NB4 (cell line): ENCODE data around the gene MYO1D.
"Not testable (repeated sequence)": the region's sequence is repeated elsewhere in the genome, so short reads cannot be mapped to it uniquely, and the experiment has no call there.

Source experiments
- POLR2A ChIP-seq: IDR thresholded peaks from 2 replicates; pipeline ENCODE4 v1.6.1; 2011; ENCODE audit warnings: mild to moderate bottlenecking; ENCODE audit not compliant: insufficient read length; ENCODE audit errors: extremely low read depth
- TF ChIP-seq, protein P1 (sequence below): IDR thresholded peaks from one replicate; pipeline ENCODE4 v1.5.1; 2012; ENCODE audit warnings: low read depth, low read length
- TF ChIP-seq, protein P2 (sequence below): IDR thresholded peaks from 2 replicates; pipeline ENCODE4 v1.6.1; 2011; ENCODE audit warnings: low read depth, low read length

DNA sequence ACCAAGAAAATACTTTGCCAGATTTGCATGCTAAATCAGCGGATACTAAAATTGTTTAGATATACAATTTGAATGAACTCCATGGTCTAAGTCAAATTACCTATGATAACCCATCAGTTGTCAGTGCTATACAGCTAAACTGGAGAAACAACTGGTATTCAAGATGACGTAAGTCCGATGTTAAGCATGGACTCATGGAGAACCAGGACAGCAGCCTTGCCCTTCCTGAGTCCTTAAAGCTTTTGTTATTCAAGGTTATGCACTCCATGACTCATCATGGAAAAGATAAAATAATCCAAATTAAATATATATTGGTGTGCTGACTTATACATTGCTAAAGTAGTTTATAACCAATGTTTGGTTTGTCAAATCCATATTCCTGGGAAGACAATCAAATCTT lies 47.0 kb upstream of the MYO1D start:
- TF ChIP-seq, protein P1, sequence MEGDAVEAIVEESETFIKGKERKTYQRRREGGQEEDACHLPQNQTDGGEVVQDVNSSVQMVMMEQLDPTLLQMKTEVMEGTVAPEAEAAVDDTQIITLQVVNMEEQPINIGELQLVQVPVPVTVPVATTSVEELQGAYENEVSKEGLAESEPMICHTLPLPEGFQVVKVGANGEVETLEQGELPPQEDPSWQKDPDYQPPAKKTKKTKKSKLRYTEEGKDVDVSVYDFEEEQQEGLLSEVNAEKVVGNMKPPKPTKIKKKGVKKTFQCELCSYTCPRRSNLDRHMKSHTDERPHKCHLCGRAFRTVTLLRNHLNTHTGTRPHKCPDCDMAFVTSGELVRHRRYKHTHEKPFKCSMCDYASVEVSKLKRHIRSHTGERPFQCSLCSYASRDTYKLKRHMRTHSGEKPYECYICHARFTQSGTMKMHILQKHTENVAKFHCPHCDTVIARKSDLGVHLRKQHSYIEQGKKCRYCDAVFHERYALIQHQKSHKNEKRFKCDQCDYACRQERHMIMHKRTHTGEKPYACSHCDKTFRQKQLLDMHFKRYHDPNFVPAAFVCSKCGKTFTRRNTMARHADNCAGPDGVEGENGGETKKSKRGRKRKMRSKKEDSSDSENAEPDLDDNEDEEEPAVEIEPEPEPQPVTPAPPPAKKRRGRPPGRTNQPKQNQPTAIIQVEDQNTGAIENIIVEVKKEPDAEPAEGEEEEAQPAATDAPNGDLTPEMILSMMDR, result not testable (repeated sequence)
- not testable (repeated sequence) for TF ChIP-seq POLR2A
- TF ChIP-seq, protein P2, sequence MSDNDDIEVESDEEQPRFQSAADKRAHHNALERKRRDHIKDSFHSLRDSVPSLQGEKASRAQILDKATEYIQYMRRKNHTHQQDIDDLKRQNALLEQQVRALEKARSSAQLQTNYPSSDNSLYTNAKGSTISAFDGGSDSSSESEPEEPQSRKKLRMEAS, result not testable (repeated sequence)
